ENCODE results near the gene NOTCH3.

NOTCH3 gene

DNA sequence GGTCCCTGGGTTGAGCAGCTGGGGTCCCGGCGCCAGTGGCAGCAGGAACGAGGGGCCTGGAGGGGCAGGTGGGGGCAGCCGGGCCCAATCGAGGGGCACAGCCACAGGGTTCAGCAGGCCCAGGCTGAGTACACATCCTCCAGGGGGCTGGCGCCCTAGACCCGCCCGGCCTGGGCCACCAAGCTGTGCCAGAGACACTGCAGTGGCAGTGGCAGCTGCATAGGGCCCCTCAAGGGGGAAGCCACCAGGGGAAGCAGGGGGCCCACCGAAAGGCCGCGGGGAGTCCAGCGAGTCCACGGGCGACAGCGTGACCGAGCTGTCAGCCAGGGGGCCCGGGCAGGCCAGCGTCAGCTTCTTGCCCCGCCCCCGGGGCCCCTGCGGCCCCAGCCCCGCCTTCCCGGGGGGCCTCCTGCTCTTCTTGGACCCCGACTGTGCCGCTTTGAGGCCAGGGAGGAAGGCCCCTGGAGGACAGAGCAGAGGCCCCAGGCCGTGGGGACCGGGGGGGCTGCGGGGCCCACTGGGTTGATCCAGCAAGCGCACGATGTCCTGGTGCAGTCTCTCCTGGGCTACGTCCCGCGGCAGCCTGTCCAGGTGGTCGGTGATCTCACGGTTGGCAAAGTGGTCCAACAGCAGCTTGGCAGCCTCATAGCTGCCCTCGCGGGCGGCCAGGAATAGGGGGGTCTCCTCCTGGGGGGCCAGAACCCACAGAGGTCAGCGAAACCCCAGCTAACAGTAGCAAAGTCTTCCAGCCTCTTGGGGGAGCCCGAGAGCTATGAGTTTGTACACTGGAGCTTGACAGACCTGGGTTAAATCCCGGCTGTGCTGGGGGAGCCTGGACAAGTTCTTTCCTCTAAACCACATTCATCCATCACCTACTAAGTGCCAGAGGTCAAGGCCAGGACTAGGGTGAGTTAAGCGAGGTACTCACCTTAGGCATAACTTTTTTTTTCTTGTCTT lies 39.5 kb downstream of the NOTCH3 start:
- H3K27ac ChIP-seq: no peak overlapping the region
- H3K36me3 ChIP-seq: peaks cover 71 to 75% (median 72%) of the 10 kb centered on the region in 3 donors
- no peaks in the 10 kb centered on the region for H3K27me3 ChIP-seq
- TF ChIP-seq, protein P1, sequence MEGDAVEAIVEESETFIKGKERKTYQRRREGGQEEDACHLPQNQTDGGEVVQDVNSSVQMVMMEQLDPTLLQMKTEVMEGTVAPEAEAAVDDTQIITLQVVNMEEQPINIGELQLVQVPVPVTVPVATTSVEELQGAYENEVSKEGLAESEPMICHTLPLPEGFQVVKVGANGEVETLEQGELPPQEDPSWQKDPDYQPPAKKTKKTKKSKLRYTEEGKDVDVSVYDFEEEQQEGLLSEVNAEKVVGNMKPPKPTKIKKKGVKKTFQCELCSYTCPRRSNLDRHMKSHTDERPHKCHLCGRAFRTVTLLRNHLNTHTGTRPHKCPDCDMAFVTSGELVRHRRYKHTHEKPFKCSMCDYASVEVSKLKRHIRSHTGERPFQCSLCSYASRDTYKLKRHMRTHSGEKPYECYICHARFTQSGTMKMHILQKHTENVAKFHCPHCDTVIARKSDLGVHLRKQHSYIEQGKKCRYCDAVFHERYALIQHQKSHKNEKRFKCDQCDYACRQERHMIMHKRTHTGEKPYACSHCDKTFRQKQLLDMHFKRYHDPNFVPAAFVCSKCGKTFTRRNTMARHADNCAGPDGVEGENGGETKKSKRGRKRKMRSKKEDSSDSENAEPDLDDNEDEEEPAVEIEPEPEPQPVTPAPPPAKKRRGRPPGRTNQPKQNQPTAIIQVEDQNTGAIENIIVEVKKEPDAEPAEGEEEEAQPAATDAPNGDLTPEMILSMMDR (IDR thresholded peaks at IDR 0.05): no peak
- no peaks in the 10 kb centered on the region for H3K4me1 ChIP-seq
- H3K9me3 ChIP-seq: peaks cover 0 to 17% (median 13%) of the 10 kb centered on the region in 3 donors
- no peak overlapping the region for H3K4me3 ChIP-seq
- intact Hi-C loops (cut with DNase I; ENCODE audit: low total_unique reads): no loop called here
- peak in 1 of 2 donors; percentile 68 for DNase-seq

DNA sequence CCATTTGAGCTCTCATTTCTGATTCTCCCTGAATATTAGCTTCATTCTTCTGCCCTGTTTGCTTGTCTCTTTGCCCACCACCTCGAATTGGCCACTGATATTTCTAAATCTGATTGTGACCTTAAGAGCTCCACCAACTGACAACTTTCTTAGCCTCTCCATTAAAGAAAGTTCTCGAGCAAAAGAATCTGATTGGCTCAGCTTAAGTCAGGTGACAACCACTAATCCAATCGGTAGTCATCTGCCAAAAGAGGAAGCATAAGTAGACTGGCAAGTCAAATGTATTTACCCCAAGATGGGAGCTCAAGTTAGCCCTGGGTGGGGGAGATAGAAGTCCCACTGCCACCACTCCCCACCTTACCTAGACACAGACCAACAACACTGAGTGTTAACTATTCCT lies 41.5 kb downstream of the NOTCH3 start:
- intact Hi-C loops (cut with DNase I; ENCODE audit: low total_unique reads): no loop called here
- DNase-seq: no peak

DNA sequence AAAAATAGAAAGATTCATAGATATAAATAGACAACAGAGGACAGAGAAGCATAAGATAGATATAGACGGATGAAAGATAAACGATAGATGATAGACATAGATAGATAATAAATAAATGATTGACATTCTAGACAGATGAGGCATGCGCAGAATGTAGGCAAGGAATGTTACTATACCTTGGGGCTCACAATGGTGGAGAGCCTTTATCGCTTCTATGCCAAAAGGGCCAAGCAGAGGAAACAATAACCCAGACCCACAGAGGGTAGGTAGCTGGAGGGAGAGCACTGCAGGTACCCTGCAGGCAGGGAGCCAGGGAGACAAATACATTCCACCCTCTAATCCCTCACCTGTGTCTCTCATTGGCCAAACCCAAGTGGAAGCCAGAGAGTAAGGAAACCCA lies 44.4 kb downstream of the NOTCH3 start:
- no peak for DNase-seq
- Histone ChIP-seq H3K4me1 (no peaks in the 10 kb centered on the region), H3K36me3 (peaks cover 22 to 26% (median 23%) of the 10 kb centered on the region in 3 donors), H3K27me3 (no peaks in the 10 kb centered on the region), H3K4me3 (no peak overlapping the region), H3K27ac (no peak overlapping the region), H3K9me3 (peaks cover 0 to 10% (median 5%) of the 10 kb centered on the region in 3 donors)
- intact Hi-C loops (cut with DNase I; ENCODE audit: low total_unique reads): no loop called here
- TF ChIP-seq, protein P1 (IDR thresholded peaks at IDR 0.05): no peak

More for the DNA sequence above, 41.5 kb downstream of the NOTCH3 start:
- Histone ChIP-seq H3K4me3 (no peak overlapping the region), H3K27me3 (no peaks in the 10 kb centered on the region), H3K27ac (no peak overlapping the region), H3K9me3 (peaks cover 0 to 8% (median 5%) of the 10 kb centered on the region in 3 donors), H3K36me3 (peaks cover 51 to 55% (median 51%) of the 10 kb centered on the region in 3 donors), H3K4me1 (no peaks in the 10 kb centered on the region)
- TF ChIP-seq, protein P1 (IDR thresholded peaks at IDR 0.05): no peak

DNA sequence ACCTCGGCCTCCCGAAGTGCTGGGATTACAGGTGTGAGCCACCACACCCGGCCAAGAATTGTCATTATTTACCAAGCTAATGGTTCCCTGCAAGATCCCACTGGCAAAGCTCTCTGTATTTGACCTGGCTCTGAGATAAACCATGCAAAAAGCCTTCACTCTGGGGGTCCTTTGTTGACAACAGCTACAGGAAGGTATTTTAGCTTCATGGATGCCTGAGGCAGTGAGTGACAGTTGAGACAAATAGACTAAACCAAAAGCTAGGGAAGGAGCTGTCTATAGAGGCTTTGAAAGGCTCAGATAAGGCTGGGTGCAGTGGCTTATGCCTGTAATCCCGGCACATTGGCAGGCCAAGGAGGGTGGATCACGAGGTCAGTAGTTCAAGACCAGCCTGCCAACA lies 45.5 kb downstream of the NOTCH3 start:
- Histone ChIP-seq H3K4me1 (no peaks in the 10 kb centered on the region), H3K36me3 (peaks cover 11 to 15% (median 12%) of the 10 kb centered on the region in 3 donors), H3K9me3 (peaks cover 0 to 10% (median 5%) of the 10 kb centered on the region in 3 donors), H3K27me3 (no peaks in the 10 kb centered on the region), H3K4me3 (no peak overlapping the region), H3K27ac (no peak overlapping the region)
- DNase-seq: no peak
- TF ChIP-seq, protein P1 (IDR thresholded peaks at IDR 0.05): no peak
- intact Hi-C loops (cut with DNase I; ENCODE audit: low total_unique reads): no loop called here

DNA sequence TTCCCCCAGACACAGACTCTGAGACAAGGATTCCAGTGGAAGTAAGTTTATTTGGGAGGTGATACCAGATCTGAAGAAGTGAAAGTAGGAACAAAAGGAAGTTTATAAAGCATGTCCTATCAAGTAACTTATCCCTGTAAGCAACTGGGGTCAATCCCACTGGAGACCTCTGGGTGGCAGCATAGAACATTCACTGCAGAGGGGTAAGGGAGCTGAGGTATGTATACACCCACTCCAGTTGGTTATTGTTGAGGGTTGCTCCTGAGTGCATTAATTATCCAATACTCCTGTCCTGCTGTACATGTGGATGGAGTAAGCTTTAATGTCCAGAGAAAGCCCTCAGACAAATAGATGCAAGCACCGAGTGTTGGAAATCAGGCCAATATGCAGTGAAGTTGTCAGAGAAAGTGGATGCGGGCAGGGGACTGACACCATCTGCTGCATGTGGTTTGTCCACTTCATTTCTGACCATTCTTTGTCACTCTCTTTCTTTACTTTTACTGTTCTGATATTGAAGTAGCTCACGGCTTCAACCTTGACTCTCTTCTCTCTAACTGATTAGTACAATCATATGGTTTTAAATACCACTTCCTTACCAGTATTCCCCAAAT lies 46.7 kb downstream of the NOTCH3 start:
- H3K27me3 ChIP-seq: no peaks in the 10 kb centered on the region
- peak in 1 of 2 donors; percentile 53 for DNase-seq
- H3K4me1 ChIP-seq: no peaks in the 10 kb centered on the region
- H3K9me3 ChIP-seq: peaks cover 0 to 4% (median 0%) of the 10 kb centered on the region in 3 donors
- TF ChIP-seq, protein P1 (IDR thresholded peaks at IDR 0.05): peak; percentile 31 to 45
- H3K4me3 ChIP-seq: no peak overlapping the region
- no peak overlapping the region for H3K27ac ChIP-seq
- peaks cover 0 to 3% (median 0%) of the 10 kb centered on the region in 3 donors for H3K36me3 ChIP-seq
- intact Hi-C loops (cut with DNase I; ENCODE audit: low total_unique reads): loop anchor here (5.0 kb wide), 1 partner anchor 62 kb away; no protein-coding TSS in a partner anchor

Data from tibial artery (tissue), 4 donors.